Activated CD4-positive, alpha-beta T cell treated with anti-CD3 and anti-CD28 coated beads for 36 hours (primary cell): Measurements from ENCODE around the gene PRSS53. TPM values are rescaled to one million over a fixed set of nuclear protein-coding genes. Genes with fewer than 3 reads are reported as not detected.
A peak's percentile ranks its signal among the peaks of the same experiment; 100 is the strongest.

Experiments
- ATAC-seq: fragments of 200-7000 bp; cut with Tn5 transposase; one replicate; pipeline ENCODE4 v1.10.0; 2021; ENCODE audit warnings: mild to moderate bottlenecking, moderate library complexity
- CTCF ChIA-PET: fragments of 350-600 bp; sonication (Branson Sonifier 250); formaldehyde crosslinking; loops from one replicate; lab custom pipeline; 2021; ENCODE audit warnings: antibody characterized with exemption; lab: Charles Lee
- POLR2A ChIA-PET: fragments of 350-600 bp; sonication (Branson Sonifier 250); formaldehyde crosslinking; loops from one replicate; lab custom pipeline; 2021; ENCODE audit warnings: antibody characterized with exemption, inconsistent platforms; lab: Charles Lee
- DNase-seq: peaks from one replicate; pipeline ENCODE4 v3.0.0-alpha.2; 2020
- H3K27ac Mint-ChIP-seq: one replicate; pipeline ENCODE4 v1.8.0; 2021; ENCODE audit warnings: mixed read lengths
- H3K27me3 Mint-ChIP-seq: one replicate; pipeline ENCODE4 v1.8.0; 2021; ENCODE audit warnings: mixed read lengths
- H3K36me3 Mint-ChIP-seq: one replicate; pipeline ENCODE4 v1.8.0; 2021; ENCODE audit warnings: low read depth, mixed read lengths
- H3K4me1 Mint-ChIP-seq: one replicate; pipeline ENCODE4 v1.8.0; 2021; ENCODE audit warnings: mixed read lengths
- H3K4me3 Mint-ChIP-seq: one replicate; pipeline ENCODE4 v1.8.0; 2021; ENCODE audit warnings: mild to moderate bottlenecking, moderate library complexity, mixed read lengths
- H3K9me3 Mint-ChIP-seq: one replicate; pipeline ENCODE4 v1.8.0; 2021; ENCODE audit warnings: low read depth, mixed read lengths
- intact Hi-C, 2 experiments: fragments of 100-400 bp; cut with DNase I in 1 of 2; cut with micrococcal nuclease in 1 of 2; formaldehyde crosslinking; loops; one replicate each; pipeline versions ENCODE4 v1.14.2 to v1.15.1; 2022 to 2024; cut with DNase I, micrococcal nuclease
- total RNA-seq, 2 experiments: library from RNA; stranded (reverse); gene quantifications; one replicate each; pipeline ENCODE4 v1.2.3, GENCODE V29; 2021

The PRSS53 gene
- total RNA-seq, 2 experiments from 2014 or later, result 4.0 to 9.2 TPM

DNA sequence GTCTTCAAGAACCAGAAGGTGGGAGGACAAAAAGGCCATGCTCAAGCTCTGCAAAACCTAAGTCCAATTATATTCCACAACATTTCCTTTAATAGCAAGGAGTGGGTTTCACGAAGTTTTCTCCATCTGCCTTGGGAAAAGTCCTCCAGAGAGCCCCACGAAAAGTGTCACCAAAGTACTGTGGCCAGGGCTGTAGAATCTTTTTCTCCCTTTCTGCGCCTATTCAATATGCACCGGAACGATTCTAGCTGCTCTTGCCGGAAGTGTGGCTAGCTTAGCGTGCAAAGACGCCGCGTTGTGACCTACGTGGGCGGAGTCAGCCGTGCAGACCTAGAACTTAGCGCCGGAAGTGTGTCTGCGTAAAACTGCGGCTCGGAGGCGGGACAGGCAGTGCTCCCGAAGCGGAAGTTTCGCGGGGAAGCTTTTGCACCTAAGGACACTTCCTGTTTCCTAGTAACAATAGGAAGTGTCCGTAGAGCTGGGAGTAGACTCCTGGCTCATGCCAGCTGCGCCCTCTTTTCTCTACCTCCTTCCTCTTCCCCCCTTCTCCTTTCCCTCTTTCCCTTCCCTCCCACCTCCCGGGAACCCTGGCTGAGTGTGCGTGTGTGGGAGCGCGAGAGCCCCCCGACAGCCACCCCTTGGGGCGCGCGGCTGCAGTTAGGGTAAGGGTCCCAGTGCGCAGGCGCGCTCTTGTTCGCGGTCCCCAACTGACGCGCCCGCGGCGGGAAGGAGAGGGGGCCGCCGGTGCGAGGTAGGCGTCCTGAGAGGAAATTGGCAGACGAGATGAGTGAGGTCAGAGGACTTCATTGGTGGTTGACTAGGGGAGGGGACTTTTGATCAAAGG, 14.6 kb downstream of the PRSS53 start, which contains the start of the genes ZNF646 and ZNF668:
TSS of gene ZNF646 (plus strand) at position 453 of the 844 bp plus-strand sequence. CDS start 1,903 bp downstream, outside the sequence.
TSS of gene ZNF668 (minus strand) at position 271 of the 844 bp plus-strand sequence. CDS start 9,781 bp downstream, outside the sequence.
- H3K36me3 Mint-ChIP-seq, result peaks cover 37% of the 10 kb centered on the region
- H3K27ac Mint-ChIP-seq, result peak within 1 kb of the TSS; percentile 98
- DNase-seq (peak; percentile 99), ATAC-seq (peak; percentile 83)
- no peaks in the 10 kb centered on the region for H3K9me3 Mint-ChIP-seq
- H3K4me3 Mint-ChIP-seq, result peak within 1 kb of the TSS; percentile 97
- no peaks in the 10 kb centered on the region for H3K27me3 Mint-ChIP-seq
- ChIA-PET POLR2A (interaction anchor here (0.6 to 1.8 kb wide), 14 partner anchors 11 to 326 kb away, joined by 3 to 23 read pairs (median 4); partner anchors contain the start of genes FUS, KAT8, PHKG2 and STX4), CTCF (interaction anchor here (0.6 to 2.3 kb wide), 13 partner anchors 11 to 795 kb away, joined by 3 to 15 read pairs (median 3); partner anchors contain the start of genes KAT8, STX4 and VKORC1)
- intact Hi-C loops, result loop anchor here (1.0 to 5.0 kb wide), 26 partner anchors 20 to 801 kb away; partner anchors contain the start of genes ARMC5 (in 2 of the 2), FUS (in 2 of the 2), KAT8 (in 2 of the 2) and SETD1A (in 2 of the 2)
- peaks cover 30% of the 10 kb centered on the region for H3K4me1 Mint-ChIP-seq

DNA sequence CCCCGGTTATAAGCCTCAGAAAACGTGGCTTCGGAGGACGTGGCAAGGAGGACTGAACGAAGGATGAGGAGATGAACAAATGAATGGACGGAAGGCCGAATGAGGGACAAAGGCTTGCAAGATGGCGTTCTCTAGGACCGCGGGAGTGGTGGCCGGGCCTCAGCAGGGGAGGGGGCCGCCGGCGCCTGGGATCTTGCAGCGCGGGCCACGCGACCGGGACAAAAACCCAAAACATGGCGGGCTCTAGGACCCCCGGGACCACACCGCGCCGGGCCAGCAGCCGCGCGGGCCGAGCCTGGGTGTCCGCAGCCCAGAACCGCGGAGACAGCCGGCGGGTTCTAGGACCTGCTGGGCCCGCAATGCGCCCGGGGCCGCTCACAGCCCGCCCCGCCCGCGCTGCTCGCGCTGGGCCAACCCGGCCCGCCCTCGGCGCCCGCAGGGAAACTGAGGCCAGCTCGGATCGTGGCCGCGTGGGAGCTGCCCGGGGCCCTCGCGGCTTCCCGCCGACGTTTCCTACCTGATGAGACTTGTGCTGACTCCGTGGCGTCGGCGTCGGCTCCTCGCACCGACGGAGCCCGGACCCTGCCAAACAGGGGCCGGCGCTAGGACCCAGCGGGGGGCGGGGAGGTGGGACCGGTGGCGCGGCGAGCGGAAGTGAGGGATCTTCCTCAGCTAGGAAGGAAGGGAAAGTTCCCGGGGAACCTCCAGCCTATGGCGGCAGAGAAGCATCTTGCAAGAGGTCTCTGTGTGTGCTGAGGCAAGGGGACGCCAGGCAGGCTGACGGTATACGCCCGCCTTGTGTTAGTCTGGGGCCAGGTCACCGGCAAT, 15.4 kb downstream of the PRSS53 start:
- Mint-ChIP-seq H3K36me3 (peaks cover 29% of the 10 kb centered on the region), H3K4me1 (peaks cover 34% of the 10 kb centered on the region), H3K4me3 (peak overlapping the region; percentile 97), H3K9me3 (no peaks in the 10 kb centered on the region), H3K27me3 (no peaks in the 10 kb centered on the region), H3K27ac (peak overlapping the region; percentile 98)
- DNase-seq (peak; percentile 95), ATAC-seq (peak; percentile 53)
- ChIA-PET POLR2A (interaction anchor here (0.6 to 1.8 kb wide), 15 partner anchors 12 to 326 kb away, joined by 3 to 23 read pairs (median 4); partner anchors contain the start of genes FUS, KAT8, PHKG2 and STX4), CTCF (interaction anchor here (0.6 to 2.3 kb wide), 12 partner anchors 10 to 796 kb away, joined by 3 to 15 read pairs (median 3); partner anchors contain the start of genes KAT8, STX4 and VKORC1)
- intact Hi-C loops, result loop anchor here (1.0 to 5.0 kb wide), 9 partner anchors 77 to 801 kb away; partner anchors contain the start of genes FBRS (in 1 of the 2), FUS (in 1 of the 2), PHKG2 (in 1 of the 2) and RUSF1 (in 1 of the 2)

DNA sequence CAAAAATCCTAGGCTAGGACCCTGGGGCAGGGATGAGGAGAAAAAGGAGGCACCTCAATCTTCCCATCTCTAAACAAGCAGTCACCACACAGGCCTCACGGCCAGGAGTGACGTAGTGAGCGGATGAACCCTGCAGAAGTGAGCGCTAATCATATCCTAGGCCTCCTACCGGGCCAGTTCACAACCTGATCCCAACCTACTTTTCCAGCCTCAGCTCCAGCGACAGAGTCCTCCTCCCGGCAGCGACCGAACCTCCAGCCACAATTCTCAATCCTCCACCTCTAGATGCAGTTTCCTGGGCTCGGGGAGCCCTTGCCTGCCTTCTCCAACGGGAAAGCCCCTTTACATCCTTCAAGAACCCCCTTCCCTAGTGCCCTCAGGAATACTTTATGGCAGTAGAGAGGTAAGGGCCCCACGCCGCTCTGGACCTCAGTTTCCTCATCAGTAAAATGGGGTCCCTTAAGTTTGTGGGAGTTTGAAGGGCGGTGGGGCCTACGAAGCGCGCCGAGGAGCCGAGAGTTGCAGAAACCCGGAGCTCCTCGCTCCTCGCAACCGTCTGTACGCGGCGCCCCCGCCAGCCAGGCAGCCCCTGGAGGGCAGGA, 16.1 kb downstream of the PRSS53 start:
- peaks cover 22% of the 10 kb centered on the region for H3K36me3 Mint-ChIP-seq
- H3K27ac Mint-ChIP-seq, result peak overlapping the region; percentile 90
- no peaks in the 10 kb centered on the region for H3K27me3 Mint-ChIP-seq
- peak; percentile 1 for ATAC-seq
- ChIA-PET CTCF (interaction anchor here (1.9 to 2.3 kb wide), 2 partner anchors 22 to 69 kb away, joined by 7 to 15 read pairs; partner anchors contain the start of gene VKORC1), POLR2A (interaction anchor here (0.7 to 1.3 kb wide), 3 partner anchors 44 to 325 kb away, joined by 3 to 11 read pairs (median 4); partner anchors contain the start of gene PHKG2)
- no peaks in the 10 kb centered on the region for H3K9me3 Mint-ChIP-seq
- H3K4me1 Mint-ChIP-seq, result peaks cover 34% of the 10 kb centered on the region
- peak overlapping the region; percentile 97 for H3K4me3 Mint-ChIP-seq
- DNase-seq, result peak; percentile 62
- intact Hi-C loops, result loop anchor here (1.0 to 5.0 kb wide), 9 partner anchors 76 to 802 kb away; partner anchors contain the start of genes FBRS (in 1 of the 2), FUS (in 1 of the 2), PHKG2 (in 1 of the 2) and RUSF1 (in 1 of the 2)

DNA sequence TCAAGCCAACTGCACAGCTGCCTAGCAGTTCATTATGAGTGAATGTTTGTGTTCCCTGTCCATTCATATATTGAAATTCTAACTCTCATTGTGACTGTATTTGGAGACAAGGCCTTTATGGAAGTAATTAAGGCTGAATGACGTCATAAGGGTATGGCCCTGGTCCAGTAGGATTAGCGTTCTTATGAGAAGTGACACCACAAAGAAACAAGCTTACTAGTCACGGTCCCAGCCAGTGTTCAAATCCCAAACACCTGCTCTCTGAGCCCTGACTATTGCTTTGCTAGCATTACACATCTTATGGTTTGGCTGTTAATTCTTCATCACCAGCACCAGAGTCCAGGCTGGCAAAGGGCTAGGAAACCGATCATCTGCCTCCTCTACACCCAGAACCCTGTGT, 16.9 kb downstream of the PRSS53 start:
- peaks cover 16% of the 10 kb centered on the region for H3K36me3 Mint-ChIP-seq
- intact Hi-C loops, result loop anchor here (2.0 to 5.0 kb wide), 3 partner anchors 75 to 803 kb away; partner anchors contain the start of gene PHKG2 (in 1 of the 2)
- peak overlapping the region; percentile 90 for H3K27ac Mint-ChIP-seq
- H3K9me3 Mint-ChIP-seq, result no peaks in the 10 kb centered on the region
- DNase-seq (no peak), ATAC-seq (no peak)
- H3K4me3 Mint-ChIP-seq, result peak overlapping the region; percentile 97
- peaks cover 34% of the 10 kb centered on the region for H3K4me1 Mint-ChIP-seq
- ChIA-PET CTCF (interaction anchor here (0.7 kb wide), 1 partner anchor 14 kb away, joined by 3 read pairs; no protein-coding TSS in a partner anchor), POLR2A (interaction anchor here (0.6 to 1.7 kb wide), 4 partner anchors 41 to 71 kb away, joined by 3 to 4 read pairs (median 3); partner anchors contain the start of gene KAT8)
- no peaks in the 10 kb centered on the region for H3K27me3 Mint-ChIP-seq

DNA sequence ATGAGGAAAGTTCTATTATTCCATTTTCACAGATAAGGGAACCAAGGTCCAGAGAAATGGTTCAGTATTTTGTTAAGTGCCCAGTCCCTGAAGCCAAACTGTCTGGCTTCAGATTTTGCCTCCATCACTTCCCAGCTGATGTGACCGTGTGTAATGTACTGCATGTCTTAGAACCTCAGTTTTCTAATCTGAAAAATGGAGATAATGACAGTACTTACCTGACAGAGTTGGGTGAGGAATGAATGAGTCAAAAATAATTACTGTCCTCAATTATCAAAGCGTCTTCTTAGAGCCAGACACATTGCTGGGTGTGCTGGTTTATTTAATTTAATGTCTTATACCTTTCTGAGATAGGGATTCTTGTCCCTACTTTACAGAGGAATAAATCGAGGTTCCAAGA, 21.4 kb downstream of the PRSS53 start:
- ATAC-seq, result no peak
- DNase-seq, result no peak
- Mint-ChIP-seq H3K27me3 (no peaks in the 10 kb centered on the region), H3K9me3 (no peaks in the 10 kb centered on the region), H3K27ac (no peak overlapping the region), H3K36me3 (peaks cover 15% of the 10 kb centered on the region), H3K4me3 (no peak overlapping the region), H3K4me1 (peaks cover 49% of the 10 kb centered on the region)
- intact Hi-C loops, result no loop called here
- CTCF ChIA-PET, result interaction anchor here (0.7 to 1.0 kb wide), 3 partner anchors 20 to 84 kb away, joined by 3 to 5 read pairs (median 3); no protein-coding TSS in a partner anchor
- POLR2A ChIA-PET, result no interaction called here

DNA sequence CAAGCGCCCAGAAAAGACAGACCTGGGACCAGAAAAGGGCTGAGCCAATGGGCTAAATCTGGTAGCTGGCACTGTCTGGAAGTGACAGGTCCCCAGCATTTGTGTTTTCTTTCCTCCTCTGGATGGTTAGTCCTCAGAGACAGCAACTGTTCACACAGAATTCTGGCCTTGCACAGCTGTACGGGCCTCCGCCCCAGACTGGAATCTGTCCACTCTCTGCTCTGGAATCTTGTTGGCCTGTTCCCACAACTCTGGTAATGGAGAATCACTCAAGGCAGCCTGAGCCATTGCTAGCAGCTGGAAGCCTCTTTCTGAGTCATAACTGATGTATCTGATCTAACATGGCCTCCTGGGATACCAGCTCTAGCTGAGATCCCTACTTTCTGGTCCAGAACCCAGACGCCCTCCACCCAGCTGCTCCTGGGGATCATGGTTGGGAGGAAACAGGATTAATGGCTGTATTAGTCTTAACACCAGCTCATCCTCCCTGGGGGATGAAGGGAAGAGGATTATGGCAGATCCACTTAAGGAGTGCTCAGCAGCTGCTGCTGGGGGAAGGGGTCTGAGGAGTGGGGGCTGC, 23.8 kb downstream of the PRSS53 start:
- CTCF ChIA-PET, result interaction anchor here (0.6 to 1.1 kb wide), 3 partner anchors 72 to 106 kb away, joined by 3 read pairs; no protein-coding TSS in a partner anchor
- H3K27me3 Mint-ChIP-seq, result no peaks in the 10 kb centered on the region
- peaks cover 15% of the 10 kb centered on the region for H3K36me3 Mint-ChIP-seq
- H3K4me3 Mint-ChIP-seq, result no peak overlapping the region
- intact Hi-C loops, result no loop called here
- POLR2A ChIA-PET, result no interaction called here
- peak; percentile 31 for ATAC-seq
- H3K9me3 Mint-ChIP-seq, result no peaks in the 10 kb centered on the region
- DNase-seq, result no peak
- peaks cover 40% of the 10 kb centered on the region for H3K4me1 Mint-ChIP-seq
- H3K27ac Mint-ChIP-seq, result peak overlapping the region; percentile 63

DNA sequence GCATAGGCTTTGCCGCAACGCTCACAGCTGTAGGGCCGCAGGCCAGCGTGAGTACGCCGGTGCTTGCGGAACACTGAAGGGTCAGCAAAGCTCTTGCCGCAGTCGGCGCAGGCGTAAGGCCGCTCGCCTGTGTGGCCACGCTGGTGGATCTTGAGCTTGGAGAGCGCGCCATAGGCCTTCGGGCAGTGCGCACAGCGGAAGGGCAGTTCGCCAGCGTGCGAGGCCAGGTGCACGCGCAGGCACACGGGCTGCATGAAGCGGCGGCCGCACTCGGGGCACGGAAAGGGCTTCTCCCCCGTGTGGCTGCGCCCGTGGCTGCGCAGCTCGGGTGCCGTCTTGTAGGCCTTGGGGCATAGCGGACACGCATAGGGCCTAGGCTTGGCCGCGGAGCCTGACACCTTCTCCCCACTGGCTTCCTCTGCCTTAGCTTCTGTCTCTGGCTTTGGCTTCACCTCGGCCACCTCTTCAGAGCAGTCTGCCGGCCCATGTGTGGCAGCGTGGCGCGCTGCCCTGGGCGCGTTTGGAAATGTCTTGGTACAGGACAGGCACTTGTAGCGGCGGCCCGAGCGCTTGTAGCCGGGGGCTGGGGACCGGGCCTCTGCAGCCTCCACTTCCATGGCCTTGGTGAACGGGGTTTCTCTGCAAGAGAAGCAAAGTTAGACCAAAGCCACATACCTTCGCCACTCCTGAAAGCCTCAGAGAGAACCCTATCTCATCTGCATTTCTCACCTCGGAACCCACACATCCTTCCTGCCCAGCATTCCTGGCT, 24.7 kb downstream of the PRSS53 start:
- peak overlapping the region; percentile 63 for H3K27ac Mint-ChIP-seq
- ChIA-PET CTCF (interaction anchor here (0.7 to 0.8 kb wide), 2 partner anchors 9 to 164 kb away, joined by 3 to 4 read pairs; no protein-coding TSS in a partner anchor), POLR2A (interaction anchor here (0.6 kb wide), 1 partner anchor 328 kb away, joined by 3 read pairs; no protein-coding TSS in a partner anchor)
- H3K36me3 Mint-ChIP-seq, result peaks cover 18% of the 10 kb centered on the region
- H3K4me3 Mint-ChIP-seq, result no peak overlapping the region
- H3K4me1 Mint-ChIP-seq, result peaks cover 36% of the 10 kb centered on the region
- intact Hi-C loops, result no loop called here
- H3K9me3 Mint-ChIP-seq, result no peaks in the 10 kb centered on the region
- DNase-seq (no peak), ATAC-seq (peak; percentile 30)
- no peaks in the 10 kb centered on the region for H3K27me3 Mint-ChIP-seq

DNA sequence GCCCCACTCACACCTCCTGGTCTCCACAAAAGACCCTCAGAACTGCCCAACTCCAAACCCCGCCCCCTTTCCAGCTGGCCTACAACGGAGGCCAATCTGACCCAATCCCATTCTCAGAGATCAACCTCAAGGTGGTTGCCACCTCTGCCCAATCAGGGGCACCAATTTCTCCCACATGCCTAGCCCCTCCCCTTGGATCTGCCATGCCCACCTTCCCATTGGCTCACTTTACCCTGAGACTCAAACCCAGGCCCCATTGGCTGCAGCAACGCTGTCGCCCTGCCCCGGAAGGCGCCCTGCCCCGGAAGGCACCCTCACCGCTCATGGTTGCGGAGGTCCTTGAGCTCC, 25.3 kb downstream of the PRSS53 start:
- Mint-ChIP-seq H3K27ac (no peak overlapping the region), H3K36me3 (peaks cover 18% of the 10 kb centered on the region), H3K27me3 (no peaks in the 10 kb centered on the region), H3K4me3 (no peak overlapping the region), H3K4me1 (peaks cover 34% of the 10 kb centered on the region), H3K9me3 (no peaks in the 10 kb centered on the region)
- DNase-seq (no peak), ATAC-seq (no peak)
- POLR2A ChIA-PET, result interaction anchor here (0.6 kb wide), 1 partner anchor 328 kb away, joined by 3 read pairs; no protein-coding TSS in a partner anchor
- CTCF ChIA-PET, result interaction anchor here (0.7 to 0.8 kb wide), 2 partner anchors 10 to 165 kb away, joined by 3 to 4 read pairs; no protein-coding TSS in a partner anchor
- intact Hi-C loops, result no loop called here

DNA sequence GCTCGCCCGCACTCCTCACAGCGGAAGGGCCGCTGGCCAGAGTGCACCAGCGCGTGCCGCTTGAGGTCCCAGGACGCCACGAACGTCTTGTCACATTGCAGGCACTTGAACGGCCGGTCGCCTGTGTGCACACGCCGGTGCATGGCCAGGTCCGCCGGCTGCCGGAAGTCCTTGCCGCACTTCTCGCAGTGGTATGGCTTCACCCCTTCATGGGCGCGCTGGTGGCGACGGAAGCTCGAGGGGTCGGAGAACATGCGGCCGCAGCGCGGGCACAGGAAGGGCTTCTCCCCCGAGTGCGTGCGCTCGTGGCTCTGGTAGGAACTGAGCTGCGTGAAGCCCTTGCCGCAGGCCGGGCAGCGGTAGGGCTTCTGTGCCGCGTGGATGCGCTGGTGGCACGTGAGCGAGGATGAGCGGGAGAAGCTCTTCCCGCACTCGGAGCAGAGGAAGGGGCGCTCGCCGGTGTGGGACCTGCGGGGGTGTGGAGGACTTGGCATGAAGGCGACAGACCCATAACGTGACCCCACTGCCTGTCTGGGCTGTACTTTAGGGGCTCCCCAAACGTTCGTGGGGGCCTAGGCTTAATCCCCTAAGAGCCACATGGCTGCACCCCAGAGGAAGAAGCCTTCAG, 26.8 kb downstream of the PRSS53 start:
- intact Hi-C loops, result no loop called here
- POLR2A ChIA-PET, result no interaction called here
- Mint-ChIP-seq H3K4me3 (no peak overlapping the region), H3K9me3 (no peaks in the 10 kb centered on the region), H3K27me3 (no peaks in the 10 kb centered on the region), H3K4me1 (peaks cover 34% of the 10 kb centered on the region), H3K36me3 (peaks cover 18% of the 10 kb centered on the region), H3K27ac (no peak overlapping the region)
- DNase-seq (no peak), ATAC-seq (no peak)
- CTCF ChIA-PET, result no interaction called here
